ENCODE results near the gene PNLIPRP2.

Gene PNLIPRP2

GRCh38 chr10:116686632-116687031 lies 65.9 kb downstream of the PNLIPRP2 start:
- DNase-seq: no peak

GRCh38 chr10:116687633-116688032 lies 66.9 kb downstream of the PNLIPRP2 start:
- DNase-seq: no peak

- no peak for DNase-seq
These were observed 67.5 kb downstream of the PNLIPRP2 start for GRCh38 chr10:116688241-116688711.

GRCh38 chr10:116688741-116689495 lies 68.2 kb downstream of the PNLIPRP2 start:
- no peak for DNase-seq

GRCh38 chr10:116689744-116690143 lies 69.0 kb downstream of the PNLIPRP2 start:
- DNase-seq: no peak

- DNase-seq: no peak
These were observed 69.9 kb downstream of the PNLIPRP2 start for GRCh38 chr10:116690356-116691322.

- no peak for DNase-seq
These were observed 70.9 kb downstream of the PNLIPRP2 start for GRCh38 chr10:116691635-116692034.

- no peak for DNase-seq
These were observed 71.5 kb downstream of the PNLIPRP2 start for GRCh38 chr10:116692225-116692624.

- DNase-seq: no peak
These were observed 73.6 kb downstream of the PNLIPRP2 start for GRCh38 chr10:116694243-116694926.
